Stimulated activated CD8-positive, alpha-beta memory T cell treated with anti-CD3 and anti-CD28 coated beads, Interleukin-7, amount 100 ng/mL, for 1 hour (primary cell): ENCODE measurements around the gene WDR72.
"Not testable (repeated sequence)": the region's sequence is repeated elsewhere in the genome, so short reads cannot be mapped to it uniquely, and the experiment has no call there.

Source experiments
- DNase-seq, 2 donors: peaks; one replicate each; pipeline ENCODE4 v3.0.0-alpha.2; 2020; ENCODE audit warnings: low read depth in 2 of 2

WDR72 gene

DNA sequence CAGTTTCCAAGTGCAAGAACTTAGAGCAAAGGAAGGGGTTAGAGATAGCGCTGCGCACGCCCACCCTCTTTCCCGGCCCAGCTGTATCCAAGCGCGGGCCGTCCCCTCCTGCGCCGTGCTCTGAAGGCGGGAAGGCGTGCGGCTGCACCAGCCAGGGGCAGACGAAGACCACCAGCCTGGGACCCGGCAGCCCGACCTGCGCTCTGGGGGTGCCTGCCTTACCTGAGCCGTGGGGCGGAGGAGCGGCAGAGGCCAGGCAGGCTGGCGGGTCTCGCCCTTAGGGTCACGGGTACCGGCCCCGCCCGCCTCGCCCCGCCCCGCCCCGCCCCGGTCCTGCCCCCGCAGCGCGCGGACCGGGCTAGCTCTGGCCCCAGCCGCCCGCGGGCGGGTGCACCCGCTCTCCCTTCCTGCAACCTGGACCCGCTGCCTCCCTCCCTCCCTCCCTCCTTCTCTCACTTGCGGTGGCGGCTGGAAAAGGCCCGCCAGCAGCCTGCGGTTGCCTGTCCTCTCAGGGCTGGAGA is at the start of gene WDR72:
Gene WDR72, minus strand, starts transcription at position 253 of the 521 bp plus-strand sequence. CDS start 26,514 bp downstream, outside the sequence.
- DNase-seq = no peak

DNA sequence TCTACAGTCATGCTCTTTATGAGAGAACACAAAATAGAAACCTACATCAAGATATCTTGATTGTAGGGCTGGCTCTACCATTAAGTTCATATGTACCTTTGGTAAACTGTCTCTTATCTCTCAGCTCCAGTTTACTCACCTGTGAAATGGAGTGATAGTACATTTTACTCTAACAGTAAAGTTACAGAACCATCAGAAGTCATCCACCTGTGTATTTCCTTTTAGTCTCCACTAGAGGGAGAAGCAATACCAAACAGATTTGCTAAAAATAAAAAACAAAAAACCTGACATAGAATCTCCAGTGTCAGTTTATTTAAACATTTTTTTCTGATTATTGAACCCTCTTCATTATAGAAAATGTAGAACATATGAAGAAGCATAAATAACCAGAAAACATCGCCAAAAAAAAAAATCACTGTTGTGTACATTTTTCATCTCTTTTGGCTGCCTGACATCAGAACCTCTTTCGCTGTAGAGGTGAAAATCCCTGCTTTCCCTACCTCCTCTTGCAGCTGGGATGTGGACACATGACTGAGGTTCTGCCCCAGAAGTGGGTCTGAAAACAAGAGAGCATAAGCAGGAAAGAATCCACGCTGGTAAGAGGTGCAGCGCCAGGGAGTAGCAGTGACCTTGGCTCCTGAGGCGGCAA is 48.7 kb upstream of the WDR72 start:
- no peak for DNase-seq

- no peak for DNase-seq
Observed at GRCh38 chr15:53807501-53807900, 48.0 kb upstream of the WDR72 start.

DNA sequence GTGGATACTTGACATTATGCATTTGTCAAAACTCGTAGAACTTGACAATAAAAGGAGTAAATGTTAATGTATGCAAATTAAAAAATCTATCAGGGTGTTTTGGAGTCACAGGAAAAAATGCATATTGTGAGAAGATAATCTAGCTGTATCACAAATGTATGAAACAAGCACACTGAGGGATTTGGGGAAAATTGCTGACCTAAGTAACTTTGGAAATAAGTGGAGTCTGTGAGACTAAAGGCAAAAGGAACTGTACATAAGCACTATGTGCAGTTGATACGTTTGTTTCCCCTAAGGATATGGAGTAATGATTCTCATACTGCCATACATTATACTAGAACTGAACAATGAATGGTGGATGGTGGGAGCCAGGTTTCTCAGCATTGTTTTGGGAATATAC is 43.2 kb upstream of the WDR72 start:
- no peak for DNase-seq

GRCh38 chr15:53791581-53791980 is 32.1 kb upstream of the WDR72 start:
- DNase-seq = no peak

GRCh38 chr15:53789654-53790375 is 30.4 kb upstream of the WDR72 start:
- DNase-seq = no peak

DNA sequence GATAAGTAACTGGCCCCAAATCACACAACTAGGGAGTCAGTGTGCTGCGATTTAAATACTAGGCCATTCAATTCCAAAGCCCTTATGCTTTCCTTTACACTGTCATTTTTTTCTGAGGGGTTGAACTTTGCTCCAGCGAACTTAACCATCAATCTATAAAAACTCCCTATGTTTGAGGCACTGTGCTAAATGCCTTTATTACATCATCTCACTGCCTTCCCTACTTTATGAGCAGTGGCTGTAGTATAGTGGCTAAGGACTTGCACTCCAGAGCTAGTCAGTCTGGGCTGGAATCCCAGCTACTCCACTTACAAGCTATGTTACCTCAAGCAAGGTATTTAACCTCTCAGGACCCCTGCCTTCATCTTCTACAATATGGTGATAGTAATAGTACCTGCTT is 26.9 kb upstream of the WDR72 start:
- DNase-seq = no peak

GRCh38 chr15:53785241-53785640 is 25.8 kb upstream of the WDR72 start:
- DNase-seq = not testable (repeated sequence)

DNA sequence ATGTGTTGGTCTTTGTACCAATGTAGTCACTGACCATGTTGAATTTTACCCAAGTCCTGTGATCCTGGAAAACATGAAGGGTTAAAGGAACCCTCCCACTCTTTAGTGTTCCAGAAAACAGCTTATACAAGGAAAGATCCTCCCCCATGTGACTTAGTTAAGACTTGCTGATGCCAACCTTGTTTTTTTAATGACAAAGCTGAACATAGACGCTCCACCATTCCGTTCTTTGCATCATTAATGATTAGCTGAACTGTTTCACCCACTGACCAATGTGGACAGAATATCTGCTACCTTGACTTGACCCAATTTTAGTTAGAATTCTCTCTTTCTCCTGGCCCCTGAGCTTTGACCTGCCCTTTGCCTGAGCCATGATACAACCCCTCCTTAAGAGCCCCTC is 3.5 kb upstream of the WDR72 start:
- no peak for DNase-seq

- no peak for DNase-seq
Observed at GRCh38 chr15:53758412-53758811, 1.1 kb downstream of the WDR72 start.

DNA sequence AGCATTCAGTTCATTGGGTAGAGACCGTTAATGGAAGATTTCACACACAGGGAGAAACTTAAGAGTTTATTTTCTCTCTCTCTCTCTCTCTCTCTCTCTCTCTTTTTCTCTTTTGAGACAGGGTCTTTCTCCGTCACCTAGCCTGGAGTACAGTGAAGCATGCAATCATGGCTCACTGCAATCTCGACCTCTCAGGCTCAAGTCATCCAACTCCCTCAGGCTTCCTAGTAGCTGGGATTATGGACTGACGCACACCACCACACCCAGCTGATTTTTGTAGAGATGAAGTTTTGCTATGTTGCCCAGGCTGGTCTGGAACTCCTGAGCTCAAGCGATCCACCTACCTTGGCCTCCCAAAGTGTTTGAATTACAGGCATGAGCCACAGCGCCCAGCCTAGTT is 1.6 kb downstream of the WDR72 start:
- no peak for DNase-seq

DNA sequence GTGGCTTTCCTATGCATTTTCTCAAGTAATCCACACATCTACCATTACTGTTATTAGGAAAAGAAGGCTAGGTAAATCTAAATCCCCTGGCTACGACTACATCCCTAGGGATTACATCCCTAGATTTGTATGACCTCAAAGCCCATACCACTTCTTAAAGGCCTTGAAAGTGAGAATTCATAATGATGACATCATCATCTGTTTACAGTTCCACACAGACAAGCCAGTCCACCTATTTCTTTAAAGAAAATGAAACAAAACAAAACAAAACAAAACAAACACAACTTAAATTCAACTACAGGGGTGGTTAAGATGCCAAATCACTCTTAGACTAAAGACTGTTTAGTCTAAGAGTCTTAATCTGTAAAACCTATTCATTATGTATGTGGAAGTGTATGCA is 5.7 kb downstream of the WDR72 start:
- DNase-seq = no peak

- DNase-seq = no peak
Observed at GRCh38 chr15:53752406-53752805, 7.1 kb downstream of the WDR72 start.

DNA sequence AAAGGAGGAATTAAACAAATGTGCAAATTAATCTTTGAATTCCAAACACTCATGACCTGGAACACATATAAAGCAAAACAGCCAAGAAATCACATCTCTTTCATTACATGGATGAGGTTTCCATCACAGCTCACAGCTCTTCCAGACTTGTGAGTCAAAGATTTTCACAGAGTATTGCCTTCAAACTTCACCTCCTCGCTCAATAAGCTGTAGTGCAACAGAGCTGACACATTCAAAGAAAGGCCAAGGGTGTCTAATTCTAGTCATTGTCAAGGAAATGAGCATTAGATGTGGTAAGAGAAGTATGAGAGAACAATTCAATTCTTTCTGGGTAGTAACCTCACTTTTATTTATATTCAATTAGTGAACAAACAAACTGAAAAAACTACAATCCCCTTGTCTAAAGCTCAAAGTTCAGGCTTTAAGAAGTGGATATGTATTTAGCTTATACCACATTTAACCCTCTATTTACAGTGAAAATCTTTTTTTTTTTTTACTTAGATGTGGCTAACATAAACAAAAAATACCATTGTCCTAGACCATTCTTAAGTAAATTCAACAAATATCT is 11.9 kb downstream of the WDR72 start:
- DNase-seq = no peak

GRCh38 chr15:53746101-53746500 is 13.4 kb downstream of the WDR72 start:
- no peak for DNase-seq

DNA sequence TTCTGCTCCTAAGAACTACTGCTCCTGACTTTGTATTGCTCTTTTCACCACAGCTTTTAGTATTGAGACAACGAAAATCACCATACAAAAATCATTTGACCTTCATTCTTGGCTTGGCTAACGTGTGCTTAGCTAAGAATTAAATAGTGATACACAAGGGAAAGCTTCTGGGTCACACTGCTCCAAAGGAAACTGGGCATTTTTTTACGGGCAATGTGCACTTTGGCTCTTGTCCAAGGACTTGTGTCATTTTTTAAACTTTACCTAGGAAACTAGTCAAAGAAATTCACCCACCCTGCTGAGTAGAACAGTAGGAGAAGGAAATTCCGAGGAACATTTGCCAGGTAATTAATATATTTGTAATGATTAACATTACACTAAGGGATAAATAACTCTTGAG is 19.8 kb downstream of the WDR72 start:
- DNase-seq = no peak

DNA sequence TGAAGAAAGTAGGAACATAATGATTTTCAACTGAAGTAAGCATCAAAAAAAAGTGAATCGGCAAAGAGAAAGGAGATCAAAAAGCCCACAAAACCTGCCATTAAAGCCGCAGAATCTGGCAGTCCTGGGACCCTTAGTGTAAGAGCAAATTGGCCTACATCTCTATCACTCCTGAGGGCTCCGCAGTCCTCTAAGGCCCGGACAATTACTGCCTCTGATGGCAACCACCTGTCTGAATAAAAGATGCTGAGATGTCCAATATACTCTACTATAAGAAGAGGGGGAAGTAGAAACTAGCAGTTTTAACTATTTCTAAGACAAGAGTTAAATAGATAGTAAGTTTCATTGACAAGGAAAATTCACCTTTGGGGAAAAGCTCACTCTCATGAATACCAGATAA is 20.3 kb downstream of the WDR72 start:
- DNase-seq = no peak

DNA sequence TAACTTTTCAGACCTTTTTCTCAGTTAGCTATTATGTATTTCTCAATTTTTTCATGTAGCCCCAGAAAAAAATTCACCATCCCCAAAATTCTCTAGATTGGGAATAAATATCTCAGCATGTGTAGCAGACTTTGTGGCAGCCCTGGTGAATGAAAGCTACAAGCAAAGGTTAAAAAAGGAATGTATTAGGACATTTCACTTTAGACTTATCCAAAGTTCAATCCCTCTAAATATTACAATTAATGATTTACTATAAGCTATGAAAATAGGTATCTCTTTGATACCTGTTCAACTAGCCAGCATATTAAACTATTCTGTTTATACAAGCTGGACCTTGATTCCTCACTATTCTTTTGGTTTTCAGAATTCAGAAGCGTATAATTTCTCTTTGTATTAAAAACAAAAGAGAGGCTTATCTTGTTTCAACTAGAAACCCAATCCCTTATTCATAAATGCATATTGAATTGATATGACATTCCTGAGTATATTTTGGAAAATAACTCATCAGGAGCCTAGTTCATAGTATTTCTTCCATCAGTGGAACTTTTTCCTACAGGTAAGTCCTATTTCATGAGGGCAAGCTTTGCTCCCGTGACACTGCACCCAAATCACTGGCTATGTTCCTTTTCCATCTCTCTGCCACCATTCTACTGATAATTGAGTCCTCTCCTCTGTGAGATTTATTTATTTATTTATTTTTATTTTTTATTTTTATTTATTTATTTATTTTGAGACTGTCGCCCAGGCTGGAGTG is 38.0 kb downstream of the WDR72 start:
- DNase-seq = no peak

- no peak for DNase-seq
Observed at GRCh38 chr15:53716909-53717876, 42.3 kb downstream of the WDR72 start.

- DNase-seq = no peak
Observed at GRCh38 chr15:53713218-53713617, 46.2 kb downstream of the WDR72 start.

DNA sequence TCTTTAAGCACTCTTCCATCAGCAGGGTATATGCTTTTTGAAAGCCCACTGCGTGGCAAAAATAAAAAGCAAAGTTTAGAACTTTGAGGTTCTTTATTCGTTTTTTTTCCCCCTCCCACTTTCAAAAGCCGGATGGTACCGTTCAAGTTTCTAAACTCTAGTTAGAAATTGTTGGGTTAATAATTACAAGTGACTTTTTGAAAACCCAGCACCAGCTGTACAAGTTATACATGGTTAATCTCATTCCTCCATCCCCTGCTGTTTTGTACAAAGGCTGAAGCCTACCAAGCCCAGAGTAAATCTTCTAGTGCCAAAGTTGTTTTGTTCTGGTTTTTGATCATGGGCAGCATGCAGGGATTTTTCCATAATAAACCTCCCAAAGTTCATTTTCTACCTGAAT is 48.6 kb downstream of the WDR72 start:
- no peak for DNase-seq
